GM19395 (cell line): ENCODE data around the gene NEURL3.

ENCODE experiments used
- ATAC-seq: cut with Tn5 transposase; IDR thresholded peaks from one replicate; pipeline ENCODE4 v1.9.1; 2021; ENCODE audit warnings: mild to moderate bottlenecking, moderate library complexity; ENCODE audit not compliant: unreplicated experiment

NEURL3 gene

DNA sequence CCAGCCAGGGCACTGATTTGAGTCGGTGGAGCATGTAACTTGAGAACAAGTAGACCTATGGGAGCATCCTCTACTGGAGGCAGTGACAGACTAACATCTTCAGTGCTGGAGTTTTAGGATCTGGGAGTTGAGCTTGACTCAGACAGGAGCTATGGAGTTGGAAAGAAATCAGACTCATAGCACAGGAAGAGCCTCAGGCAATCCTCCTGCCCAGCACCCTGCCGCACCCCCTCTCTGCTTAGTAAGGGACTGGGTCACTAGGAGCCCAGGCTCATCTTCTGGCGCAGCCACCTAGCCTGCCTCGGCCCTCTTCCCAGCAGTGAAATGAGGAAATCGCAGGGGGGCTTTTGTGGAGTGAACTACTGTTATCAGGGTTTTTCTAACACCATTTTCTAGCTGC, 35.0 kb upstream of the NEURL3 start:
- no peak for ATAC-seq

DNA sequence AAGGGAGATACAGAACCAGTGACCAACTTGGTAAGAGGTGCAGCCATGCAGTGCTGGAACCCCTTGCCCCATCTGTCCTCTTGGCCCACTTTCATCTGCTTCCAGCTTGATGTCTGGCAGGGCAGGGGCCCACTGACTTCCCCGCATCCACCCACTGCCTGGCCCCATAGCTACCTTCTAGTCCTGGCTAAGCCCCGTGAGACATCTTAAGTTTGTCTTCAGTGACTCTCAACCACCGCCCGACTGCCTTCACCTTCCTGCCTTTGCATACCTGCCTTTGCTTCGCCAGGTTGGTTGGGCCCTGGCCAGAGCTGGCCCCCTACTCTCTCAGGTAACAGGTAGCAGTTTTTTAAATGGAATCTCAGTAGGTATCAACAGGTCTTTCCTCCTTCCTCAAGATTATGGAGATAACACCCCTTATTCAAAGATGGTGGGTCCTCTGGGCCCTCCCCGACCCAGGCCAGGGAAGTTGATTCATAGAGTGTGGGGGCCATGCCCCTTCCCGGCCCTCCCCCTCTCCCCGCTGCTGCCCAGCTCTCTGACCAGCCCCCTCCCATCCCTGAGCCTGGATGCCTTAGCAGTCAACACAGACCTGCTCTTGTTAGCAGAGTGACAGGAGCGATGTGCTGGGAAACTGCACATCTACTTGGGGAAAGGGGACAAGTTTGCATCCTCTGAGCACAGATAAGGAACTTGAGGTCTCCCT, 34.2 kb upstream of the NEURL3 start:
- ATAC-seq: no peak

DNA sequence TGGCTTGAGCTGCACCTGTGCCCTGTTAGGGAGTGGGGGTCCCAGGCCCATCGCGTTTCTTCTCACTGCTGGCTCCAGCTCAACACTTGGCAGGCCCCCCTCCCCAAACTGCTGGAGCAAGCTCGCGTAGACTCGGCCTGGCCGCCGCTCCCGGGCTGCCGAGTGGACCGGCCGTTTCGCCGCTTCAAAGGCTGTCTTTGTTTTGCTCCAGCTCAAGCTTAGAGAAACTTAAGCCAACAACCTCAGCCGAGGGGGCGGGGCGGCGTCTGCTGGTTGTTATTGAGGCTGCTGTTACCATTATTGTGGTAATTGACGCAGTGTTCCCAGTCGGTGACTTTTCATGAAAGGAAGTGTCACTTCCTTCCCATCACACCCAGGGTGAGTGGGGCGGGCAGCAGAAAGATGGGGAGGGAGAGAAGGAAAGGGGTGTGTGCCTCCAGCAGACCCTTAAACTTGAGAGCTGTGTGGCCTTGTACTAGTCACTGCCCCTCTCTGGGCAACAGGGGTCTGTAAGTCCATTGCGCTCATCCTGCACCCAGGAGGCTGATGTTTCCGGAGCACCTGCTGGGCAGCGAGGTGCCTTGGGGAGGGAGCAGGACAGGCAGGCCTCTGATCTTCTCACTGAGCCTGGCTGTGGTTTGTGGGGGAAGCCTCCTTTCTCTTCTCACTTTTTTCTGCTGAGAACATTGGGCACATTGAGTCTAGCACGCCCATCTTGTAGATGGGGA, 33.5 kb upstream of the NEURL3 start:
- no peak for ATAC-seq

DNA sequence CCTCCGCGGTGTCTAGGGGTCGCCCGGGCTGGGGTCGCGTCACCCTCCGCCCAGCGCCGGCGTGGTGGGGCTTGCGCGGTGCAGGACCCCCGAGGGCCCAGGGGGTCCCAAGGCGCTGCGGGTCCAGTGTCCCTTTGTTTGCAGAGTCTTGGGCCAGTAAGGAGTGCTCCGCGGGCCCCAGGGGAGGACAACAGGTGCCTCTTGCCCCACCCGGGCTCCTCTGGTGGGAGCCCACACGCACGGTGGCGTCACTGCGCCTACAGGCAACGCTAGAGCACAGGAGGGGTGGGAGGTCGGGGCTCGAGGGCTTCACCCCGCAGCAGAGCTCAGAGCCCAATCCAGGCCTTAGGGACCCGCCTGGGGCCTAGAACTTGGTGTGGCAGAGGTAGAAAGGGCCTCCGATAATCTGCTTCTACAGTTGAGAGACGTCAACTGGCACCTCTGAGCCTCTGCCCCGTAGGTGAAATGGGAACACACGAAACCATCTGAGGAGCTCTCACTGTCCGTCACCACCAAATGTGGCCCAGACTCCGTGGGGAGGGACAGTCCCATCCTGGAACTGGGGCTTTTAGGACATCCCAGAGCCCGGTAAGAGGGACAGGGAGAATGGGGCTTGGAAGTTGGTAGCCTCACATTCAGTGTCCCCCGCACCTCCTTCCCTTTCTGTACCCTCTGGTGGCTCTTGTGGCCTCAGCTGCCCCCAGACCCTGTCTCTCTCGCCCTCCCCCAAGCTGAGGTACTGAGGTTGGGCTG, 32.8 kb upstream of the NEURL3 start:
- ATAC-seq: no peak

DNA sequence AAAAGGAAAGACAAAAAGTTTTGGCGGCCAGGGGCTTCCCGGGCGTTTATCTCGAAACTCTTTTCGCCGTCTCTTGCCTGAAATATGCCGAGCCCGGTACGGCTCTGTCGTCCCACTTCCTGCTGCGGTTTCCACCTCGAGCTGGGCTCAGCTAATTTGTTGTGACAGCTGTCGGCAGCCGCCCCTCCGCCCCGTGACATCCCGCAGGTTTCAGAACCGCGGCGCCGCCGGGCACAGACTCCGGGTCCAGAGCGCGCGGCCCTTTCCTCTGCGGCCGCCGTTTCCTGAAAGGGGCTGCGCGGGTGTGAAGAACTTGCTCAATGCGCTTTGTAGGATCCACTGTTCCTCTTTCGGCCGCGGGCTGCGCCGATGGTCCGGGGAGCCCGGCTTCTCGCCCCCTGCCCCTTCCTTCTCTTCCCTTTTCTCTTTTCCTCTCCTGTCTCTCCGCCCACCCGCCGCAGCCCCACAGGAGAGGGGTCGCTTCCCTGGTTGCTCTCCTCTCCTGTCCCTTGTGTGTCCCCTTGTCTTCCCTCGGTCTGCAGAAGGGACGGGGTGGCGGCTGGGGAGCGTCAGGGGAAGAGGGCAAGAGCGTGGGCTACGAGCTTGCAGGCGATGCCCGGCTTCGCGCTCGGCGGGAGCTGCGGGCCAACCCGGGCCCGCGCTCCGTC, 32.0 kb upstream of the NEURL3 start:
- peak; percentile 55 for ATAC-seq

- peak; percentile 52 for ATAC-seq
Measured at GRCh38 chr2:96536445-96537065, 31.4 kb upstream of the NEURL3 start, which contains the start of gene ARID5A. ARID5A (plus strand) TSS chr2:96536752; CDS start chr2:96536827, 75 bp downstream.

DNA sequence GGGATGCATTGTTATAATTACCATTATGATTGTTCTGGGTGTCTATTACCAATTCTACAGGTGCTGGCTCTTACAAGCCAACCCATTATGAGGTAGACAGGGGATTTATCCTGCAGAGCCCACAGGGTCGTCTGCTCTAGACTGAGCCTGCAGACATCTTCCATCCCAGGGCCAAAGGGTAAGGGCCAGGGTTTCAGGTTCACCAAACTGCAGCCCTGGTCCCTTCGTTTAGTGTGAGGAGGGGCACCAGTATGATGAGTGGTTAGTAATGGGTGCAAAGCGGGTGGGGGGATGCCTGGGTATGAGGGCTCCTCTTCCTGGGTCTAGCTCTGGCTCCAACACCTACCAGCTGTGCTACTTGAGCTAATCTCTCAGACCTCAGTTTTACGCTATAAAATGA, 30.2 kb upstream of the NEURL3 start:
- no peak for ATAC-seq

DNA sequence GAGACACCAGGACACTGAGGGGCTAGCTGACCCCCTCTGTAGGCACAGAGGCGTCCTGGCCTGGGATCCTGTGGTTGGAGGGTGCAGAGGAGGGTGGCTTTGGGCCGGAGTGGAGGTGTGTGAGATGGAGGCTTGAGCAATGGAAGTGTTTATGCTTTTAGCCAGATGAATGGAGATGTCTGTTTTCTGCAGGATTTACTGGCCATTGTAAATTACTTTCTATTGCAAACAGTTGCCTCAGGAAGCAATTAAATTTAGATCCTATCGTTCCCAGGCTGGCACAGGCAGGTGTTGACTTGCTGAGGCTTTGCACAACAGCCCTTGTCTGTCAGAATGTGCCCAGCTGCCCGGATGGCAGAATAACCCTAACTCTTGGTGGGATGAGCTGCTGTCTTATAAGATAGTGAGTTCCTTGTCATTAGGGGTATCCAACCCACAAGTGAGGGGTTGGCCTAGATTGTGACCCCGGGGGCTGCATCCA, 29.6 kb upstream of the NEURL3 start:
- ATAC-seq: no peak

GRCh38 chr2:96534141-96534540, 29.0 kb upstream of the NEURL3 start:
- ATAC-seq: no peak

DNA sequence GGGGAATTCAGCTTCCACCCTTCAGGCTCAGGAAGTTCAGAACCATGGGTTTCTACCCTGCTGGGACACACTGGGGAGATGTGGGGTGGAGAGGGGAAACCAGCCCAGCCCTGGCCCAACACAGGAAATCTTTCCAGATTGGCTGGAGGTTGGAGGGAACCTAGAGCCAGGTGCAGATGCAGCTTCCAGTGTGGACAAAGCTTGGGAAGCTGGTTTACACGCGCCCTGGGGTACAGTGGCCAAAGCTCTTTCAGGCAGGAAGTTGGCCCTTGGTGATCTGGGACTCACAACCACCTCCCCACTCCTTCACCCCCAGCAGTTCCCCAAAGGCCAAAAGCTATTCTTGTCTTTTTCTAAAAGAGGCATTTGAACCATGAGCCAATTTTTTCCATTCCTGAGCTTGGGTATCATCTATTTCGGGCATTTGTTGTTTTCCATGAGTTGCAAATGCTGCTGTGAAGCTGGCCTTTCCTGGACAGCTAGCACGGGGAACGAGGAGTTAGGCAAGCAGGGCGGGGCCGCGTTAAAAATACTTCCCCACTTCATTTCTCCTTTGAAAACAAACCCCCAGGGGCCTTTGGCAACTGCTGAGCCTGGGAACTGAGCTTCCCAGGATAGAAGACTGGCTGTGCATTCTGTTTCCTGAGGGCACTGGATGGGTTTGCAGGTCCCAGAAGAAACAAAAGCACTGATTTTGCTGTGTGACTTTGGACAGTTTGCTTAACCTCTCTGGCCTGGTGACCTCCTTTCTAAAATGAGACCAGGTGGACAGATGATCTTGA, 28.3 kb upstream of the NEURL3 start:
- ATAC-seq: no peak

DNA sequence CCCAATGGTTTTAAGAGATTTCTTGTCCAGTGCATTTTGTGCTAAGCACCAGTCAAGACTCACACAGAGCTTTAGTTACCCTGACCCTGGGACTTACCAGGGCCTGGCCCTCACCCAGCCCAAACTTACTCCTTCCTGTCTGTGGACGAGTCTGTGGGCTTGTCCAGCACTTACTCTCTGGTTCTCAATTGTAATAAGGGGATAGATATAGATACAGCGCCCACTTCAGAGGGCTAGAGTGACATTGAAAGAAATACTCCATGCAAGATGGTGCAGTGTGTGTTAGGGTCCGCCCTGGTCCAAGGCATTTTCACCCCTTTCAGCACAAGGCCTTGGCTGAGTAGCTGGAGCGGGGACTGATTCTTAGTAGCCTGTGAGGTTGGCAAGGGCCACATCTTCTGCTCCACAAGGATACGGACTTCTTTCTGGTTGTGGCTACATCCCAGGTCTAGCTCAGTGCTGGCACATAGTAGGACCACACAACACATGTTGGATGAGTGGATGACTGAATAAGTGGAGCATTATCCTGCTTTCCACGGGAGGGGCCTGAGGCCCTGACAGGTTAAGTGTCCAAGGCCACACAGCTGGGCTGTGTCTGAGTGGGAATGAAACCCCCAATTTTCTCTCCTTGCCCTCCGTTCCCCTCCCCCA, 27.6 kb upstream of the NEURL3 start:
- no peak for ATAC-seq

- ATAC-seq: peak; percentile 33
Measured at GRCh38 chr2:96531872-96532505, 26.8 kb upstream of the NEURL3 start.

DNA sequence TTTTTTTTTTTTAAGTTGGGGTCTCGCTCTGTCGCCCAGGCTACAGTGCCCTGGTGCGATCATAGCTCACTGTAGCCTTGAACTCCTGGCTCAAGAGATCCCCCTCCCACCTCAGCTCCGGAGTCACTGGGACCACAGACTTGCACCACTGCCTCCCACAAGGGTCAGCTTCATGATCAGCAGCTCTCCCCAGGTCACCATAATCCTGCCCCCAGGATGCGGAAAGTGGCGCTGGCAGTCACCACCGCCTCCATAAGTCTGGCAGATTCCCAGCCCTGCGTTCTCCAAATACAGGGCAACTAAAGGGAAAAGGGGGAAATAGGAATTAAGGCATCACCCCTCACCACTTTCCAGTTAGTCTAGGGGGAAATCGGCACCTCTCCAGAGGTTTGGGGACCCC, 26.2 kb upstream of the NEURL3 start:
- ATAC-seq: no peak

DNA sequence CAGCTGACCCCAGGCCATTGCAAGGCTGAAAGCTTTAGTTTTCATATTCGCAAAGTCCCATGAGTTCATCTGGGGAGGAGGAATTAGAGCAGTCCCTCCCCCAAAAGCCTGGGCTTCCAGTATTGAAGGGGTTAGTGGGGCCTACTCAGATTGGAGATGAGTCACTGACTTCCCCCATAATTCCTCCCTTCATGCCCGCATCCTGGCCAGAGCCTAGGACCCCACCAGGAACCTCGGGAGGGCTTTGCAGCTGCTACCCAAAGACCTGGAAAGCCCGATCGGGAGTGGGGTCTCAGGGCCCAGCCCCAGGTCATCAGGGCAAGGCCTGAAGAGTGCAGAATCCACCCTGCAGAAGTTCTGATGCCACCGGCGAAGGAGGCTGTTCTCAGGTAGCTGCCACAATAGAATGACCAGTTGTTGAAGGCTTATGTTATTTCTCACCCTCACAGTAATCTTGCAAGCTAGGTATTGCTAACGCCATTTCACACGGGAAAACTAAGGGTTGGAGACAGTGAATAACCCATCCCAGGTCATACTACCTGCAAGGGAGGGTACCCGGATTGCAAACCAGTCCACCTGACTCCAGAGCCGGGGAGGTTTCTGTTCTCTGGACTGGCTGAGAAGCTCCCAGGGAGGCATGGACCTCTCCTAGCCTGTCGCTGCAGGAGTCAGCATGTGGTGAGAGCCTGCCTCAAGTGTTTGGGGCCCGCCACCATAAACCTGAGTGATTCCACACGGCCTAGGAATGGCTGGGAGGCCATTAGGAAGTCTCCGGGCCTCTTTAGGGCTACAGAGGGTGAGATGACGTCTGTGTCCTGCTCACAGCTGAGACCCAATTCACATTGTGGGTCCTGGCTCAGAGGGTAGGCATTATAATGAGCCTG, 25.6 kb upstream of the NEURL3 start:
- ATAC-seq: no peak

- no peak for ATAC-seq
Measured at GRCh38 chr2:96530144-96530430, 24.9 kb upstream of the NEURL3 start.

DNA sequence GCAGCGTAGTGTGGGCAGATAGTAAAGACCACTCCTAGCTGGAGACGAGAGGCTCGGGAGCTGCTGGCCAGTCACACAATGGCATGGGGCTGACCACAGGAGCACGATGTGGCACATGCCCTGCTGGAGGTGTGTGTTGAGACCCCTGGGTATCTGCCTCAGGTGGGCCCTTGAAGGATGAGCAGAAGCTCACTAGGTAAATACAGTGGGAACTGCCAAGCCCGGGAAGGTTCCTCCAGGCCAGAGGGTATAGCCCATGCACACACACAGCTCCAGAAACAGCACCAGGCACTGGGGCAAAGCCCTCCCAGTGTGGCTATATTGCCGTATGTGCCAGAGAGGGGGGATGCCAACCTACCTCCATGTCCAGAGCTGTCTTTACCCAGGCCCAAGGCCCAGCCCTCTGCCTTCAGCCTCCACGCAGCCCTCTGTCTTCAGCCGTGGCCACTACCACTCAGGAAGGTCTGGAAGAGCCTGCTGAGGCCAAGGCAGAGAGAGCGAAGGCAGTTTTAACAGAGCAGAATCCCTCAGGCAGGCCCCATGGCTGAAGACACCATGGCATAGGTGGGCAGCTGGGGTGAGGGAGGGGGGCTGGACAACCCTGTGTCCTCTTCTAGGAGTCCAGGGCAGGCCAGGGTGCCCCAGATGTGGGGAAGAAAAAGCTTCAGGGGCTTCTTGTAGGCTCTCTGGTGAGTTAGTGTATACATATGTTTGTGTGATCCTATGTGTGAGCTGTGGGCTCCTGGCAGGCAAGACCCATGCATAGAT, 24.4 kb upstream of the NEURL3 start:
- ATAC-seq: no peak

- ATAC-seq: no peak
Measured at GRCh38 chr2:96528700-96529375, 23.7 kb upstream of the NEURL3 start.
